Mammary epithelial cell (primary cell): ENCODE measurements around the gene CEP78.

Source experiments
- EZH2 ChIP-seq: IDR thresholded peaks from 2 replicates; pipeline ENCODE4 v1.6.1; 2012; ENCODE audit warnings: low read length, inconsistent platforms, borderline replicate concordance
- TF ChIP-seq, protein P1 (sequence below), 2 donors: IDR thresholded peaks in 1 of 2; conservative IDR thresholded peaks in 1 of 2; 2 replicates each; pipeline ENCODE4 v1.5.1; 2011 to 2012; ENCODE audit warnings: inconsistent platforms in 2 of 2, low read length in 2 of 2, mild to moderate bottlenecking in 2 of 2, control low read depth in 1 of 2, low read depth in 1 of 2; ENCODE audit not compliant: insufficient read depth in 1 of 2; ENCODE audit errors: extremely low read depth in 1 of 2

DNA sequence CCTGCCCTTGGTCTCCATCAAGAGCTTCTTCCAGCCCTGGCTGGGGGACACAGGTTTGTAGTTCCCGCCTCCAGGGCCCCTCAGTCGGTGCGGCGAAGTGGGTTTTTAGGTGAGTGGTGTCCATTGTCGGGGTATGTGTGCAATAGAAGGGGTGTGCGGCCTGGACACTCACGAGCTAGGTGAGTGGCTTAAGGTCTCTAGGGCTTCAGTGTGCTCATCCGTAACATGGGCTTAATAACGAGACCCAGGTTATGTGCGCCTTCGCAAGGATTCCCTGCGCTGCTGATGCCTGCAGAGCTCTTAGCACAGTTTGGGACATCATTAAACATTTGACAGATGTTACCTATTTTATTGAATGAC lies 656 bp downstream of the CEP78 start:
- TF ChIP-seq, protein P1, sequence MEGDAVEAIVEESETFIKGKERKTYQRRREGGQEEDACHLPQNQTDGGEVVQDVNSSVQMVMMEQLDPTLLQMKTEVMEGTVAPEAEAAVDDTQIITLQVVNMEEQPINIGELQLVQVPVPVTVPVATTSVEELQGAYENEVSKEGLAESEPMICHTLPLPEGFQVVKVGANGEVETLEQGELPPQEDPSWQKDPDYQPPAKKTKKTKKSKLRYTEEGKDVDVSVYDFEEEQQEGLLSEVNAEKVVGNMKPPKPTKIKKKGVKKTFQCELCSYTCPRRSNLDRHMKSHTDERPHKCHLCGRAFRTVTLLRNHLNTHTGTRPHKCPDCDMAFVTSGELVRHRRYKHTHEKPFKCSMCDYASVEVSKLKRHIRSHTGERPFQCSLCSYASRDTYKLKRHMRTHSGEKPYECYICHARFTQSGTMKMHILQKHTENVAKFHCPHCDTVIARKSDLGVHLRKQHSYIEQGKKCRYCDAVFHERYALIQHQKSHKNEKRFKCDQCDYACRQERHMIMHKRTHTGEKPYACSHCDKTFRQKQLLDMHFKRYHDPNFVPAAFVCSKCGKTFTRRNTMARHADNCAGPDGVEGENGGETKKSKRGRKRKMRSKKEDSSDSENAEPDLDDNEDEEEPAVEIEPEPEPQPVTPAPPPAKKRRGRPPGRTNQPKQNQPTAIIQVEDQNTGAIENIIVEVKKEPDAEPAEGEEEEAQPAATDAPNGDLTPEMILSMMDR (conservative IDR thresholded peaks at IDR 0.05 in 1 of 2, IDR thresholded peaks at IDR 0.05 in 1 of 2; ENCODE audit: extremely low read depth in 1 of 2, insufficient read depth in 1 of 2, low read depth in 1 of 2, low read length in 2 of 2): no peak
- no peak for TF ChIP-seq EZH2
